ENCODE results near the gene NAIF1.

Gene NAIF1

DNA sequence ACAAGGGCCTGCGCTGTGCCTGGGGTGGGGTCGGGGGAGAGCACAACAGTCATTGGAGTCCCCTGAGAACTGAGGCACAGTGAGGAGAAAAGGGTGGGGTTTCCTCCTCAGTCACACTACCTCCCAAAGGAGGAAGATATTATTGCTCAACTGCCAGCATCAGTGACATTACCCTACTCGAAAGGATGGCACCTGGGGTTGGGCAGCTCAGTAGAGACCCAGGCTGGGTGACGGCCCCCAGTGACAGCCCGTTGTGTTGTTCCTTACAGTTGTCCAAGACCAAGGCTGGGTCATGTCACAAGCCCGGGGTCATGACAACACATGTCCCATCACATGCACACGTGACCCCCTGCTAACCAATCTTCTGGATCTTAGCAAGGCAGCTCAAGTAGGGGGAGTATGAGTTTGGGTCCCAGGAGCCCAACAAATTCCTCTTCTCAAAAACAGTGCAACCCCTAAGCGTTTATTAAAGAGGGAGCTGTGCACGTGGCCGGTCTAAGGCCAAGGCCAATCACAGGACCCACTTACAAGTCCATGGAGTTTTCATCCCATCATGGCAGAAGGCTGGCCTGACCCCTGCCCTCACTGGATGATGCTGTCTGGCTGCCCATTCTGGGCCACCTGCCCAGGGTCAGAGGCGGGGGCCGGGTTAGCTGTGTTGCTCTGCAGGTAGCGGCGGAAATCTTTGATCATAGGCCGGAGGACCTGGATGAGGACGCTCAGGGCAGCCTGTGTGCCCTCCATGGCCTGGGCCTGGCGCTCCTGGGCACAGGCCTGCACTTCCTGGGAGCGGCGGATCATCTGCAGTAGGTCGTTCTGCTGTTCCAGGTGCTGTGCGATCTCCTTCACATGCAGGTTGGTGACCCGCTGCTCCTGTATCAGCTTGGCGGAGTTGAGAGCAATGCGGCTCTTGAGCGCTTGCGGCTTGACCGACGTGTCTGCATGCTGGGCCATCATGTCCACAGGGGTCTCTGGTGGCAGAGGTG lies 4.0 kb downstream of the NAIF1 start:
- intact Hi-C loops (cut with DNase I; ENCODE audit: low total_unique reads), result no loop called here
- peaks cover 11 to 32% (median 27%) of the 10 kb centered on the region in 3 donors for H3K36me3 ChIP-seq
- no peak for DNase-seq
- no peak overlapping the region for H3K27ac ChIP-seq
- TF ChIP-seq, protein P1, sequence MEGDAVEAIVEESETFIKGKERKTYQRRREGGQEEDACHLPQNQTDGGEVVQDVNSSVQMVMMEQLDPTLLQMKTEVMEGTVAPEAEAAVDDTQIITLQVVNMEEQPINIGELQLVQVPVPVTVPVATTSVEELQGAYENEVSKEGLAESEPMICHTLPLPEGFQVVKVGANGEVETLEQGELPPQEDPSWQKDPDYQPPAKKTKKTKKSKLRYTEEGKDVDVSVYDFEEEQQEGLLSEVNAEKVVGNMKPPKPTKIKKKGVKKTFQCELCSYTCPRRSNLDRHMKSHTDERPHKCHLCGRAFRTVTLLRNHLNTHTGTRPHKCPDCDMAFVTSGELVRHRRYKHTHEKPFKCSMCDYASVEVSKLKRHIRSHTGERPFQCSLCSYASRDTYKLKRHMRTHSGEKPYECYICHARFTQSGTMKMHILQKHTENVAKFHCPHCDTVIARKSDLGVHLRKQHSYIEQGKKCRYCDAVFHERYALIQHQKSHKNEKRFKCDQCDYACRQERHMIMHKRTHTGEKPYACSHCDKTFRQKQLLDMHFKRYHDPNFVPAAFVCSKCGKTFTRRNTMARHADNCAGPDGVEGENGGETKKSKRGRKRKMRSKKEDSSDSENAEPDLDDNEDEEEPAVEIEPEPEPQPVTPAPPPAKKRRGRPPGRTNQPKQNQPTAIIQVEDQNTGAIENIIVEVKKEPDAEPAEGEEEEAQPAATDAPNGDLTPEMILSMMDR (IDR thresholded peaks at IDR 0.05), result no peak
- peaks cover 6 to 27% (median 22%) of the 10 kb centered on the region in 4 donors for H3K4me1 ChIP-seq
- no peak overlapping the region for H3K4me3 ChIP-seq
- no peaks in the 10 kb centered on the region for H3K27me3 ChIP-seq
- no peaks in the 10 kb centered on the region for H3K9me3 ChIP-seq

DNA sequence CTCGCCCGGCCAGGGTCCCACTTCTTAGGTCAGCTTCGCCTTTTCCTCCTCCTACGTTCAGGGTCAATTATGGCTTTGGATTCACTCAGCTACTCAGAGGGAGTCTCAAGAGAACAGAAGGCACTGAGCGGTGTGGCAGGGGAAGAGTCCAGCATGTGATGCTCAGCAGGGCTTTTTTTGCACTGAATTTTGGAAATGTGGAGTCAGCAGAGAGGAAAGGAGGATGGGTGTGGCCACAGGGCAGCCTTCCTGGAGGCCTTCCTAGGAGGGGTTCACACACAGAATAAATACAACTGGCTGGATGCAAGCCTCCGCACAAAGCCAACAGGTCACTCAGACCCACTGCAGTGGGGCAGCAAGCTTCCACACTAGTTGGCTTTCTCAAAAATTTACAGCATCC lies 4.8 kb downstream of the NAIF1 start:
- Histone ChIP-seq H3K4me1 (peaks cover 6 to 32% (median 22%) of the 10 kb centered on the region in 4 donors), H3K9me3 (no peaks in the 10 kb centered on the region), H3K27ac (no peak overlapping the region), H3K27me3 (no peaks in the 10 kb centered on the region), H3K36me3 (peaks cover 11 to 32% (median 27%) of the 10 kb centered on the region in 3 donors), H3K4me3 (no peak overlapping the region)
- DNase-seq, result no peak
- TF ChIP-seq, protein P1 (IDR thresholded peaks at IDR 0.05), result no peak
- intact Hi-C loops (cut with DNase I; ENCODE audit: low total_unique reads), result no loop called here

DNA sequence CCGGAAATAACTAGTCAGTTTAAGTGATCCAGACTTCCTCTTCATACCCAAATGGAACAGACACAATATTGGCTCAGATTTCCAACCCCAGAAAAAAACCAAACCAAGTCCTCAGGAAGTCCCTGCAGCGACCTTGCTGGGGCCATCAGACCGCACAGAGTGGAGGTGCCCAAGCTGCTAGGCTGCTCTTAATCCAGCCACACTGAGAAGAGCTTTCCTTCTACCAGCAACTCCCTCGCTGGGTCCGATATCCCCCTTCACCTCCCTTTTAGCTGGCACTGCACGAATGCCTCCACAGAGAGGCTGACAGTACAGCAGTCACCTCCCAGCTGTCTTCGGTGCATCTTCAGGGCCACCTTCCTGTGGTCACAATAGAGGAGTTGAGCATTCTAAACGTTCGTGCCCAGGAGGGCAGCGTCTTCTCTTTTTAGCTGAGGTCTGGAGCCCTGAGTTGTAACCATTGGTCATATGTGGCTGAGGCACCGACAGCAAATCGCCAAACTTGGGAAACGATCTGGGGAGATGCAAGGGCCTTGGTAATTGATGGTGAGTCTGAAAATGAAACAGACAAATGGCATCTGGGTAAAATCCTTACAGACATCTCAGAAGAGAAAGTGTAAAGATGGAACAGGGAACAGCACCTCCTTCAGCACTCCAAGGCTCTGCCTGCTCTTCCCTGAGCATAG lies 5.7 kb downstream of the NAIF1 start:
- Histone ChIP-seq H3K27me3 (no peaks in the 10 kb centered on the region), H3K9me3 (no peaks in the 10 kb centered on the region), H3K36me3 (peaks cover 11 to 32% (median 27%) of the 10 kb centered on the region in 3 donors), H3K27ac (no peak overlapping the region), H3K4me1 (peaks cover 1 to 29% (median 20%) of the 10 kb centered on the region in 4 donors), H3K4me3 (no peak overlapping the region)
- TF ChIP-seq, protein P1 (IDR thresholded peaks at IDR 0.05), result no peak
- intact Hi-C loops (cut with DNase I; ENCODE audit: low total_unique reads), result no loop called here
- DNase-seq, result no peak

DNA sequence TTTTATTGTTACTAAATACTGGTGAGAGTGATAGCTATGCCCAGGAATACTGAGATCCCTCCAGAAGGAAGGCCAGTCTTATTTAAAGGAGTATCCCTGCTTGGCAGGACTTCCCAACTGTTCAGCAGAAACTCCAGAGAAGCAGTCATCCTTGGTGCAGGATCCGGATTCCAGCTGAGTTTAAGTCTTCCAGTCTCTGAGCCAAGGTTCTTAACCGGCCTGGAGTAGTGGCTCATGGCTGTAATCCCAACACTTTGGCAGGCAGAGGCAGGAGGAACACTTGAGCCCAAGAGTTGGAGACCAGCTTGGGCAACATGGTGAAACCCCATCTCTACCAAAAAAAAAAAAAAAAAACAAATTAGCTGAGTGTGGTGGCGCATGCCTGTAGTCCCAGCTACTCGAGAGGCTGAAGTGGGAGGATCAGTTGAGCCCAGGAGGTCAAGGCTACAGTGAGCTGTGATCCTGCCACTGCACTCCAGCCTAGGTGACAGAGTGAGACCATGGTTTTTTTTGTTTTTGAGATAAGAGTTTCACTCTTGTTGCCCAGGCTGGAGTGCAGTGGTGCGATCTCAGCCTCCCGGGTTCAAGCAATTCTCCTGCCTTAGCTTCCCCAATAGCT lies 7.6 kb downstream of the NAIF1 start:
- Histone ChIP-seq H3K4me1 (peaks cover 0 to 27% (median 16%) of the 10 kb centered on the region in 4 donors), H3K27me3 (no peaks in the 10 kb centered on the region), H3K4me3 (no peak overlapping the region), H3K9me3 (no peaks in the 10 kb centered on the region), H3K36me3 (peaks cover 11 to 32% (median 27%) of the 10 kb centered on the region in 3 donors), H3K27ac (no peak overlapping the region)
- TF ChIP-seq, protein P1 (IDR thresholded peaks at IDR 0.05), result no peak
- intact Hi-C loops (cut with DNase I; ENCODE audit: low total_unique reads), result no loop called here
- DNase-seq, result no peak

DNA sequence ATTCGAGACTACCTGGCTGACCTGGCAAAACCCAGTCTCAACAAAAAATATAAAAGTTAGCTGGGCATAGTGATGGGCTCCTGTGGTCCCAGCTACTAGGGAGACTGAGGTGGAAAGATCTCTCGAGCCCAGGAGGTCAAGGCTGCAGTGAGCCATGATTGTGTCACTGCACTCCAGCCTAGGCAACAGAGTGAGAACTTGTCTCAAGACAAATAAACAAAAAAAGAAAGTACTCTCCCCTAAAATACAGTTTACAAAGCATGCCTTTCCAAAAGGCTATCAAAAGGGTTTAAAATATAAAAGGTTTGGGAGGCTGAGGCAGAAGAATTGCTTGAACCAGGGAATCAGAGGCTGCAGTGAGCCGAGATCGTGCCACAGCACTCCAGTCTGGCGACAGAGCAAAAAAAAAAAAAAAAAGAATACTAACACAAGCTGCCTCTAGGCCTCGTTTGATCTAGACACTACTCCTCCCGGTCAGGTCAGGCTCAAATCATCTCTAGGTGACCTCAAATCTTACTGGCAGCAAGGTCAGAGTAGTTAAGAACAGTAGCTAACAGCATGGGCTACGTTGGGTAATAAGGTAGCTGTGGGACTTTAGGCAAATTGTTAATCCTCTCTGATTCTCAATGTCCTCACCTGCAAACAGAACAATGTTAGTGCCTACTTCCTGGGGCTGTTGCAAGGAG lies 9.3 kb downstream of the NAIF1 start:
- TF ChIP-seq, protein P1 (IDR thresholded peaks at IDR 0.05), result no peak
- DNase-seq, result no peak
- H3K4me3 ChIP-seq, result no peak overlapping the region
- intact Hi-C loops (cut with DNase I; ENCODE audit: low total_unique reads), result no loop called here
- H3K9me3 ChIP-seq, result no peaks in the 10 kb centered on the region
- peaks cover 0 to 27% (median 15%) of the 10 kb centered on the region in 4 donors for H3K4me1 ChIP-seq
- H3K27me3 ChIP-seq, result no peaks in the 10 kb centered on the region
- no peak overlapping the region for H3K27ac ChIP-seq
- peaks cover 4 to 22% (median 18%) of the 10 kb centered on the region in 3 donors for H3K36me3 ChIP-seq
